Liver (tissue), 9 donors: Measurements from ENCODE around the gene LHFPL6. TPM values are rescaled to one million over a fixed set of nuclear protein-coding genes. Genes with fewer than 3 reads are reported as not detected.

Source experiments
- DNase-seq: peaks from one replicate; pipeline ENCODE4 v3.0.0-alpha.2; 2017; ENCODE audit warnings: low spot score
- H3K27ac ChIP-seq, 2 donors: one replicate each; pipeline ENCODE4 v1.7.0; 2013; ENCODE audit warnings: inconsistent platforms in 2 of 2, low read length in 2 of 2, control low read depth in 1 of 2, low read depth in 1 of 2, mild to moderate bottlenecking in 1 of 2
- H3K27me3 ChIP-seq, 4 donors: one replicate each; pipeline versions ENCODE4 v1.6.1 to v1.7.0; 2013; ENCODE audit warnings: low read length in 3 of 4, inconsistent platforms in 1 of 4, mild to moderate bottlenecking in 1 of 4, moderate library complexity in 1 of 4; ENCODE audit not compliant: control insufficient read depth in 4 of 4, insufficient read depth in 4 of 4
- H3K36me3 ChIP-seq, 4 donors: one replicate each; pipeline versions ENCODE4 v1.6.1 to v1.7.0; 2013; ENCODE audit warnings: low read length in 3 of 4, mild to moderate bottlenecking in 3 of 4, low read depth in 1 of 4, moderate library complexity in 1 of 4; ENCODE audit not compliant: control insufficient read depth in 4 of 4, insufficient read depth in 3 of 4
- H3K4me1 ChIP-seq, 4 donors: one replicate each; pipeline versions ENCODE4 v1.6.1 to v1.7.0; 2013; ENCODE audit warnings: low read length in 3 of 4, mild to moderate bottlenecking in 3 of 4, moderate library complexity in 1 of 4; ENCODE audit not compliant: control insufficient read depth in 4 of 4, insufficient read depth in 4 of 4
- H3K4me3 ChIP-seq, 3 donors: one replicate each; pipeline versions ENCODE4 v1.6.1 to v1.7.0; 2013; ENCODE audit warnings: low read length in 3 of 3, control low read depth in 1 of 3, low read depth in 1 of 3, mild to moderate bottlenecking in 1 of 3
- H3K9ac ChIP-seq, 2 donors: one replicate each; pipeline ENCODE4 v1.7.0; 2013; ENCODE audit warnings: low read length in 2 of 2, mild to moderate bottlenecking in 2 of 2, moderate library complexity in 2 of 2, control low read depth in 1 of 2, low read depth in 1 of 2
- H3K9me3 ChIP-seq, 4 donors: one replicate each; pipeline versions ENCODE4 v1.6.1 to v1.7.0; 2013; ENCODE audit warnings: low read length in 3 of 4; ENCODE audit not compliant: control insufficient read depth in 4 of 4
- ATF3 ChIP-seq: IDR thresholded peaks from 2 replicates; pipeline ENCODE4 v1.6.1; 2016; ENCODE audit warnings: antibody characterized with exemption
- CTCF ChIP-seq: fragments of 150-350 bp; IDR thresholded peaks from 2 replicates; pipeline ENCODE4 v1.5.1; 2017; ENCODE audit warnings: improper control_type of control experiment, low read depth, low read length; ENCODE audit not compliant: missing input control
- EGR1 ChIP-seq, 2 donors: IDR thresholded peaks; 2 replicates each; pipeline ENCODE4 v1.6.1; 2016 to 2018; ENCODE audit warnings: antibody characterized with exemption in 2 of 2, low read depth in 2 of 2
- FOXA1 ChIP-seq: IDR thresholded peaks from 2 replicates; pipeline ENCODE4 v1.6.1; 2016; ENCODE audit warnings: antibody characterized with exemption
- FOXA2 ChIP-seq: IDR thresholded peaks from 2 replicates; pipeline ENCODE4 v1.6.1; 2016; ENCODE audit warnings: antibody characterized with exemption
- GABPA ChIP-seq, 2 donors: IDR thresholded peaks in 1 of 2; conservative IDR thresholded peaks in 1 of 2; 2 replicates each; pipeline ENCODE4 v1.6.1; 2016; ENCODE audit warnings: antibody characterized with exemption in 2 of 2, mild to moderate bottlenecking in 1 of 2, moderate library complexity in 1 of 2
- HNF4A ChIP-seq, 2 donors: conservative IDR thresholded peaks; 2 replicates each; pipeline ENCODE4 v1.6.1; 2016; ENCODE audit warnings: antibody characterized with exemption in 2 of 2, mild to moderate bottlenecking in 2 of 2
- HNF4G ChIP-seq: IDR thresholded peaks from 2 replicates; pipeline ENCODE4 v1.6.1; 2016; ENCODE audit warnings: antibody characterized with exemption
- JUND ChIP-seq, 2 donors: IDR thresholded peaks; 2 replicates each; pipeline ENCODE4 v1.6.1; 2016; ENCODE audit warnings: antibody characterized with exemption in 2 of 2
- MAX ChIP-seq: IDR thresholded peaks from 2 replicates; pipeline ENCODE4 v1.6.1; 2016; ENCODE audit warnings: antibody characterized with exemption
- NR2F2 ChIP-seq: IDR thresholded peaks from 2 replicates; pipeline ENCODE4 v1.6.1; 2016; ENCODE audit warnings: antibody characterized with exemption
- RAD21 ChIP-seq, 2 donors: IDR thresholded peaks; 2 replicates each; pipeline ENCODE4 v1.6.1; 2016; ENCODE audit warnings: antibody characterized with exemption in 2 of 2, mild to moderate bottlenecking in 2 of 2
- REST ChIP-seq: IDR thresholded peaks from 2 replicates; pipeline ENCODE4 v1.6.1; 2016; ENCODE audit warnings: antibody characterized with exemption, mild to moderate bottlenecking
- TAF1 ChIP-seq: conservative IDR thresholded peaks from 2 replicates; pipeline ENCODE4 v1.6.1; 2016; ENCODE audit warnings: antibody characterized with exemption, mild to moderate bottlenecking
- YY1 ChIP-seq: IDR thresholded peaks from 2 replicates; pipeline ENCODE4 v1.6.1; 2016; ENCODE audit warnings: antibody characterized with exemption, mild to moderate bottlenecking
- ZBTB33 ChIP-seq: IDR thresholded peaks from 2 replicates; pipeline ENCODE4 v1.6.1; 2016; ENCODE audit warnings: antibody characterized with exemption
- polyA plus RNA-seq, 2 donors: library from polyadenylated mRNA; stranded (reverse) in 1 of 2; unstranded in 1 of 2; fragments of 200-250 nt in 1 of 2; fragments of >200 nt in 1 of 2; fragmentation: Nextera tagmentation in 1 of 2; extraction: Ambion mirVana in 1 of 2; gene quantifications; one replicate each; pipeline versions ENCODE4 v1.2.1 to v1.2.3, GENCODE V29; 2013 to 2015
- total RNA-seq, 2 donors: library from RNA; depleted of rRNA; stranded (reverse); fragments of >200 nt; gene quantifications; one replicate each; pipeline ENCODE4 v1.2.3, GENCODE V29; 2014
- donor health status: healthy.
- donor health status: healthy.
- donor health status: healthy.
- donor health status: healthy.
- donor health status: healthy.

The LHFPL6 gene
- total and polyA plus RNA-seq, 4 donors = 2.6 to 8.3 (median 5.5) TPM

GRCh38 chr13:39450176-39450575 is 152.8 kb downstream of the LHFPL6 start:
- no peaks in the 10 kb centered on the region for H3K27me3 ChIP-seq

More at GRCh38 chr13:39450176-39450575, 152.8 kb downstream of the LHFPL6 start:
- no peak for DNase-seq
- Histone ChIP-seq H3K4me1 (peaks cover 0 to 2% (median under 1%) of the 10 kb centered on the region in 4 donors), H3K9ac (no peak overlapping the region), H3K36me3 (no peaks in the 10 kb centered on the region), H3K27ac (no peak overlapping the region), H3K9me3 (no peaks in the 10 kb centered on the region), H3K4me3 (no peak overlapping the region)
- TF ChIP-seq GABPA (IDR thresholded peaks at IDR 0.05 in 1 of 2, conservative IDR thresholded peaks at IDR 0.05 in 1 of 2) (no peak), RAD21 (IDR thresholded peaks at IDR 0.05) (no peak), YY1 (no peak), EGR1 (IDR thresholded peaks at IDR 0.05; ENCODE audit: low read depth in 2 of 2) (no peak), REST (no peak), FOXA1 (no peak), HNF4G (no peak), MAX (no peak), TAF1 (no peak), CTCF (no peak), ATF3 (no peak), FOXA2 (no peak), JUND (IDR thresholded peaks at IDR 0.05) (no peak), ZBTB33 (no peak), NR2F2 (no peak), HNF4A (conservative IDR thresholded peaks at IDR 0.05) (no peak)
